Astrocyte (in vitro differentiated cells and primary cell): ENCODE data around the gene TMEM184A.

Experiments used
- EZH2 ChIP-seq: IDR thresholded peaks from 2 replicates; pipeline ENCODE4 v1.6.1; 2012; ENCODE audit warnings: mild to moderate bottlenecking, low read length, inconsistent platforms; ENCODE audit not compliant: insufficient read depth
- TF ChIP-seq, protein P1 (sequence below): IDR thresholded peaks from 2 replicates; pipeline ENCODE4 v1.5.1; 2011; ENCODE audit warnings: low read depth, mild to moderate bottlenecking, inconsistent platforms, low read length, moderate library complexity; ENCODE audit not compliant: insufficient read depth

DNA sequence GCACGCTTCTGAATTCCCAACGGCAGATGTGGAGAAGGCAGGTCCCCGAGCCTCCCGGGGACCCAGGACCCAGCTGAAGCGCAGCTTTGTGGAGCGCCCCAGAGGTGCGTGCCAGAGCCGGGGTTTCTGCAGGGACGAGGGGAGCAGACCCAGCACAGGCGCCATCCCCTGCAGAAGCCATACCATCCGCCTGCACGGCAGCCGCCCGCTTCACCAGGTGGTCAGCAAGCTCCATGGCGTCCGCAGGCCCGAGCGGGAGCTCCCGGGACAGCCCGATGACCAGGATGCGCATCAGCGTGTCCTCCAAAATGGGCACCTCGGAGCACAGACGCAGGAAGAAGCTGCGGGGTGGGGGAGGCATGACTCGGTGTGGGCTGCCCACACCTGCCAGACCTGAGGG, 62.4 kb downstream of the TMEM184A start:
- TF ChIP-seq, protein P1, sequence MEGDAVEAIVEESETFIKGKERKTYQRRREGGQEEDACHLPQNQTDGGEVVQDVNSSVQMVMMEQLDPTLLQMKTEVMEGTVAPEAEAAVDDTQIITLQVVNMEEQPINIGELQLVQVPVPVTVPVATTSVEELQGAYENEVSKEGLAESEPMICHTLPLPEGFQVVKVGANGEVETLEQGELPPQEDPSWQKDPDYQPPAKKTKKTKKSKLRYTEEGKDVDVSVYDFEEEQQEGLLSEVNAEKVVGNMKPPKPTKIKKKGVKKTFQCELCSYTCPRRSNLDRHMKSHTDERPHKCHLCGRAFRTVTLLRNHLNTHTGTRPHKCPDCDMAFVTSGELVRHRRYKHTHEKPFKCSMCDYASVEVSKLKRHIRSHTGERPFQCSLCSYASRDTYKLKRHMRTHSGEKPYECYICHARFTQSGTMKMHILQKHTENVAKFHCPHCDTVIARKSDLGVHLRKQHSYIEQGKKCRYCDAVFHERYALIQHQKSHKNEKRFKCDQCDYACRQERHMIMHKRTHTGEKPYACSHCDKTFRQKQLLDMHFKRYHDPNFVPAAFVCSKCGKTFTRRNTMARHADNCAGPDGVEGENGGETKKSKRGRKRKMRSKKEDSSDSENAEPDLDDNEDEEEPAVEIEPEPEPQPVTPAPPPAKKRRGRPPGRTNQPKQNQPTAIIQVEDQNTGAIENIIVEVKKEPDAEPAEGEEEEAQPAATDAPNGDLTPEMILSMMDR: no peak
- TF ChIP-seq EZH2: no peak
